HUES64 (cell line): ENCODE measurements around the gene SNAPC3.

ENCODE experiments used
- H3K27ac ChIP-seq: 2 replicates; pipeline ENCODE4 v1.7.0; 2013; ENCODE audit warnings: low read depth, low read length, inconsistent platforms
- H3K27me3 ChIP-seq: 2 replicates; pipeline ENCODE4 v1.6.1; 2013; ENCODE audit warnings: mild to moderate bottlenecking, low read length; ENCODE audit not compliant: insufficient read depth
- H3K36me3 ChIP-seq: 2 replicates; pipeline ENCODE4 v1.6.1; 2013; ENCODE audit warnings: mild to moderate bottlenecking, low read length; ENCODE audit not compliant: insufficient read depth
- H3K4me1 ChIP-seq: 2 replicates; pipeline ENCODE4 v1.6.1; 2013; ENCODE audit warnings: mild to moderate bottlenecking, low read length, moderate library complexity; ENCODE audit not compliant: insufficient read depth
- H3K4me3 ChIP-seq: 2 replicates; pipeline ENCODE4 v1.5.1; 2013; ENCODE audit warnings: mild to moderate bottlenecking, low read length, moderate library complexity
- H3K9ac ChIP-seq: 2 replicates; pipeline ENCODE4 v1.6.1; 2013; ENCODE audit warnings: mild to moderate bottlenecking, low read depth, low read length
- H3K9me3 ChIP-seq: 2 replicates; pipeline ENCODE4 v1.6.1; 2013; ENCODE audit warnings: low read depth, low read length; ENCODE audit not compliant: insufficient read depth
- WGBS: fragments of 150-250, 120-280 bp; methylation state at CpG from one replicate; pipeline ENCODE4 v1.1.7; 2013; ENCODE audit warnings: missing lambda C conversion rate; 5-methylcytosine and 5-hydroxymethylcytosine counted together

The SNAPC3 gene

DNA sequence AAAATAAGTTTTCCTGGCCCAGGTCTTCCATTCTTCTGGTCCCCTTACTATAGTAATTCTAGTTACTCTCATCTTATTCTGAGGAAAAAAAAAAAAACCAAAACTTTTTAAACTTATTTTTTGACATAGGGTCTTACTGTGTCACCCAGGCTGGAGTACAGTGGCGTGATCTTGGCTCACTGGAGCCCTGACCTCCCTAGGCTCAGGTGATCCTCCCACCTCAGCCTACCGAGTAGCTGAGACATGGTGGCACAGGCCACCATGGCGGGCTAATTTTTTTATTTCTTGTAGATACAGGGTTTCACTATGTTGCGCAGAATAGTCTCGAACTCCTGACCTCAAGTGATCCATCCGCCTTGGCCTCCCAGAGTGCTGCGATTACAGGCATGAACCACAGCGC, 38.4 kb downstream of the SNAPC3 start:
- no peak overlapping the region for H3K27ac ChIP-seq
- no peaks in the 10 kb centered on the region for H3K4me1 ChIP-seq
- H3K9ac ChIP-seq: no peak overlapping the region
- WGBS: 98% methylated on average over 8 of the region's 8 CpGs
- H3K27me3 ChIP-seq: no peaks in the 10 kb centered on the region
- H3K4me3 ChIP-seq: no peak overlapping the region
- H3K36me3 ChIP-seq: peaks cover 96% of the 10 kb centered on the region
- no peaks in the 10 kb centered on the region for H3K9me3 ChIP-seq

DNA sequence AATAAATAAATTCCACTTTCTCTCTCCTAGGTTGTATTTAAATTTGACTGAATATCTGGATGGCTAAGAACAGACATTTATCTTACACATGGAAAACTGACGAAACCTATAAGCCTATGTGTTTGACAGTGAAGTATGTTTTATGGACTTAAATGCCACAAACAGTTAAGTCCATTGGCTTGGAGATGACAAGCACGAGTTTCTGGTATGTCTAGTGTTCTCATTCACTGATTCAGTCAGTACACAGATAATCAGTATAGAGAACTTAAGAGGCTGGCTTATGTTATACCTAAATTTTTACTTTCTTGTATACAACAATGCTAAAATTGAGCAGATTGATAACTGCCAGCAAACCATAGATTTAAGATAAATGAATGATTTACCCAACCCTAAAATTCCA, 38.9 kb downstream of the SNAPC3 start:
- Histone ChIP-seq H3K27ac (no peak overlapping the region), H3K36me3 (peaks cover 96% of the 10 kb centered on the region), H3K4me3 (no peak overlapping the region), H3K27me3 (no peaks in the 10 kb centered on the region), H3K4me1 (no peaks in the 10 kb centered on the region), H3K9ac (no peak overlapping the region), H3K9me3 (no peaks in the 10 kb centered on the region)
- 88% methylated on average over 2 of the region's 2 CpGs for WGBS

DNA sequence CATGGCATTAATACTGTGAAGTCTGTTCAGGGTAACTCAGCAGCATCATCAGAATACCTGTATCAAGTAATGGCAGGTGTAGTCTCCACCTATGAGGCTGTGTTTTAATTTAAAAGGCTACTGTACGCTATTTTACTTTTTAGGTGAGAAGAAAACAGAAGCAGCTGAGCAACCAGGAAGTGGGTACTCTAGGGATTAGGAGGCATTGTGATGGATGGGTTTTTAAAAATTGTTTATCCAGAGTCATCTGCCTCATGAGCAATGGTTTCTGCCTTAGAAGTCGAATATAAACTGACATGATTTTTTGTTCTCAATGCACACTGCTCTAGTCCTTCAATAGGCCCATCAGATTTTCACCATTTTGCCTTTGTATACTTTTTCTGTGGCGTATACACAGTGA, 45.5 kb downstream of the SNAPC3 start:
- Histone ChIP-seq H3K4me3 (no peak overlapping the region), H3K27me3 (no peaks in the 10 kb centered on the region), H3K4me1 (no peaks in the 10 kb centered on the region), H3K9me3 (no peaks in the 10 kb centered on the region), H3K9ac (no peak overlapping the region), H3K36me3 (peaks cover 98% of the 10 kb centered on the region), H3K27ac (peak overlapping the region; percentile 35; the same call in 1 of the 2 replicates)
- 94% methylated on average over 3 of the region's 3 CpGs for WGBS

DNA sequence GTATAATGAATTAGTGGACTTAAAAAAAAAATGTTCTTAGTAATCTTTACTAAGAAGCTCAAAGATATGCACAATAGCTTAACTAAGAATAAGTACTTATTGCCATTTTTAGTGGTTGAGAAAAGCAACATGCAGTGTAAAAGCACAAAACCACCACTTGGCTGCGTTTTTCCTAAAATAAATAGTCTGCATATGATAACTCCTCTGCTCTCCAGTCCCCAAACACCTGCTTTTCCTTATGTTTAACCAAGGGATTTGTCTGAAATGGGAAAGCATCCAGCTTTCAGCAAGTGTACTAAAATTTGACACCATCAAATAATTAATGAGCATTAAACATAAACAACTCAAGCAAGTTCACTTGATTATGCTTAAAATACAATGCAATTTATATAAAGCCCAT, 46.7 kb downstream of the SNAPC3 start:
- 95% methylated on average over 1 of the region's 1 CpG for WGBS
- no peaks in the 10 kb centered on the region for H3K4me1 ChIP-seq
- H3K9ac ChIP-seq: no peak overlapping the region
- no peaks in the 10 kb centered on the region for H3K9me3 ChIP-seq
- no peak overlapping the region for H3K4me3 ChIP-seq
- no peak overlapping the region for H3K27ac ChIP-seq
- H3K36me3 ChIP-seq: peaks cover 100% of the 10 kb centered on the region
- no peaks in the 10 kb centered on the region for H3K27me3 ChIP-seq

- Histone ChIP-seq H3K27me3 (no peaks in the 10 kb centered on the region), H3K36me3 (peaks cover 100% of the 10 kb centered on the region)
Observed at GRCh38 chr9:15469862-15470261, 47.2 kb downstream of the SNAPC3 start.

GRCh38 chr9:15475923-15476536, 53.4 kb downstream of the SNAPC3 start:
- no peaks in the 10 kb centered on the region for H3K27me3 ChIP-seq
- no peaks in the 10 kb centered on the region for H3K9me3 ChIP-seq
- 95% methylated on average over 8 of the region's 8 CpGs for WGBS
- no peak overlapping the region for H3K27ac ChIP-seq
- H3K4me3 ChIP-seq: no peak overlapping the region
- H3K9ac ChIP-seq: no peak overlapping the region
- H3K4me1 ChIP-seq: no peaks in the 10 kb centered on the region
- peaks cover 100% of the 10 kb centered on the region for H3K36me3 ChIP-seq

More at GRCh38 chr9:15469862-15470261, 47.2 kb downstream of the SNAPC3 start:
- H3K4me3 ChIP-seq: no peak overlapping the region
- no peaks in the 10 kb centered on the region for H3K4me1 ChIP-seq
- H3K9ac ChIP-seq: no peak overlapping the region
- WGBS: 100% methylated on average over 2 of the region's 2 CpGs
- no peak overlapping the region for H3K27ac ChIP-seq
- no peaks in the 10 kb centered on the region for H3K9me3 ChIP-seq

- no peaks in the 10 kb centered on the region for H3K27me3 ChIP-seq
- H3K4me3 ChIP-seq: no peak overlapping the region
- peaks cover 97% of the 10 kb centered on the region for H3K36me3 ChIP-seq
- 100% methylated on average over 1 of the region's 1 CpG for WGBS
- H3K9me3 ChIP-seq: no peaks in the 10 kb centered on the region
- H3K4me1 ChIP-seq: no peaks in the 10 kb centered on the region
- no peak overlapping the region for H3K9ac ChIP-seq
- H3K27ac ChIP-seq: no peak overlapping the region
Observed at GRCh38 chr9:15480028-15480427, 57.4 kb downstream of the SNAPC3 start.

DNA sequence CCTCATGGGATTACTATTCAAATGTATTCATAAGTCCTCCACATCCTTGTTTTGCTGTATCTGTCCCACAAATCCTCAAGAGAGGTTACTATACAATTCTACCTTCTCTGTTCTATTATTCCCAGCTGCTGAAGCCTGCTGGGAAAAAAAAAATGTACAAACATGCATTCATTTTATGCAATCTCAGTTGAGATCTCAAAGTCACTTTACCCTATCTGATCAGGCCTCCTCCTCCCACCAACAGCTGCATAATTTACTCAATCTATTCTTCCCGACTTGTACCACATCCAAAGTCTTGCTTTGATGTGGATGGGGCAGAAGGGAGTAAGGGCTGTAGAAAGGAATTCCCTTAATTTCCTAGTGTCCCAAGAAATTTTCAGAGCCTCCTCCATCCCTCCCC, 59.5 kb downstream of the SNAPC3 start:
- Histone ChIP-seq H3K9ac (no peak overlapping the region), H3K4me3 (no peak overlapping the region), H3K4me1 (no peaks in the 10 kb centered on the region), H3K36me3 (peaks cover 97% of the 10 kb centered on the region), H3K9me3 (no peaks in the 10 kb centered on the region), H3K27ac (no peak overlapping the region), H3K27me3 (no peaks in the 10 kb centered on the region)
- no CpG with 5 or more reads among the region's 1 CpG for WGBS

DNA sequence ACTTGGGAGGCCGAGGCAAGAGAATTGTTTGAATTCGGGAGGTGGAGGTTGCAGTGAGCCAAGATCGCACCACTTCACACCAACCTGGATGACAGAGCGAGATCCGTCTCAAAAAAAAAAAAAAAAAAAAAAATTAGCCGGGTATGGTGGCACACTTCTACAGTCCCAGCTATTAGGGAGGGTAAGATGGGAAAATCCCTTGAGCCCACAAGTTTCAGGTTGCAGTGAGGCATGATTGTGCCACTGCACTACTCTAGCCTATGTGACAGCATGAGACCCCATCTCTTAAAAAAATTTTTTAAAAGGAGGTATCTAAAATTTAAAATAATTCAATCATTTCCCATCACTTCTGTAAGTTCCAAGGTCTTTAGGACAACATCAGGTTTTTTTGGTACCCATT, 62.1 kb downstream of the SNAPC3 start:
- 93% methylated on average over 6 of the region's 6 CpGs for WGBS
- no peak overlapping the region for H3K4me3 ChIP-seq
- H3K4me1 ChIP-seq: no peaks in the 10 kb centered on the region
- H3K36me3 ChIP-seq: peaks cover 96% of the 10 kb centered on the region
- no peaks in the 10 kb centered on the region for H3K27me3 ChIP-seq
- H3K9ac ChIP-seq: no peak overlapping the region
- H3K27ac ChIP-seq: no peak overlapping the region
- H3K9me3 ChIP-seq: no peaks in the 10 kb centered on the region

DNA sequence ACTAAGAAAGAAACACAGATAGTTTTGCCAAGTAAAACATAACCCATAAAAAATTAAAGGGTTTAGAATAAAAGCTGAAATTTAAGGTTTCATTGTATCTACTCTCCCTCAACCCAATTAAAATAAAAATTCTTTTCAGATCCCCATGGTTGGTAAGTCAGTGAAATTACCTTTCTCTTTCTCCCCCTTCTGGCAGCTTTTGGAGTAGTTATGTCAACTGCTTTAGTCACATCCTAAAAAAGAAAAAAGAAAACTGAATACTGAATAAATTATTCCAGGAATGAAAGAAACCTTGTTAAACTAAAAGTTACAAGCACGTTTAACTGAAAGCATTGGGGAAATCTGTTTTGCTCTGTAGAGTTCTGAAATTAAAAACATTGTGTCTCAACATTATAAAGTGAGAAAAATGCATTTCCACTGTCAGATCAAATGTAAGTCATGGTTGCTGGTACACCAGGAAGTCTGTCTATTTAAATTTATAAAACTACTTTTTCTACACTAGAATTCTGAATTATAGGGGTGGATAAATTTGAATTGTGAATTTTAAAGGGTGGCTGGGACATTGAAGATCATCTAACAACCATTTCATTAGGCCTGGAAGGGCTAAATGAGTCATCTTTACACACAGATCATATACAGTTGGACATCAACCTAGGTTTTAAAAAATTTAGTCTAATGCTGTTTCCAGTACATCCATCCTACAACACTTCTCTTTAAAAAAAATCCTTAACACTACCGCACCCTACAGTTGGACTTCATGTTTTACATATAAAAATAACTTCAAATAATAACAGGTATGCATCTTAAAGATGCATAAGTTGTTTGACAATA, 63.4 kb downstream of the SNAPC3 start:
- Histone ChIP-seq H3K9ac (no peak overlapping the region), H3K27ac (no peak overlapping the region), H3K9me3 (no peaks in the 10 kb centered on the region), H3K36me3 (peaks cover 94% of the 10 kb centered on the region), H3K4me1 (no peaks in the 10 kb centered on the region), H3K4me3 (no peak overlapping the region), H3K27me3 (no peaks in the 10 kb centered on the region)
- 89% methylated on average over 2 of the region's 2 CpGs for WGBS

DNA sequence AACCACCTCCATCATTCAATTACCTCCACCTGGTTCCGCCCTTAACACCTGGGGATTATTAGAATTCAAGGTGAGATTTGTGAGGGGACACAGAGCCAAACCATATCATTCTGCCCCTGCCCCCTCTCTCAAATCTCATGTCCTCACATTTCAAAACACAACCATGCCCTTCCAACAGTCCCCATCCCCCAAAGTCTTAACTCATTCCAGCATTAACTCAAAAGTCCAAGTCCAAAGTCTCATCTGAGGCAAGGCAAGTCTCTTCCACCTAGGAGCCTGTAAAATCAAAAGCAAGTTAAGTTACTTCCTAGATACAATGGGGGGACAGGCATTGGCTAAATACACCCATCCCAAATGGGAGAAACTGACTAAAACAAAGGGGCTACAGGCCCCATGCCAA, 69.3 kb downstream of the SNAPC3 start:
- Histone ChIP-seq H3K27ac (no peak overlapping the region), H3K27me3 (no peaks in the 10 kb centered on the region), H3K4me1 (no peaks in the 10 kb centered on the region), H3K9me3 (peaks cover 17% of the 10 kb centered on the region), H3K36me3 (peaks cover 96% of the 10 kb centered on the region), H3K9ac (no peak overlapping the region), H3K4me3 (no peak overlapping the region)
- WGBS: 100% methylated on average over 1 of the region's 1 CpG
